MM.1S (cell line): Measurements from ENCODE around the gene BRD8.

Experiments used
- EZH2 ChIP-seq: fragments of 300-600 bp; sonication (generic); optimal IDR thresholded peaks from 2 replicates; pipeline ENCODE3; 2017; ENCODE audit warnings: low read depth, mild to moderate bottlenecking, antibody characterized with exemption, low read length, mixed read lengths
- EZH2phosphoT487 ChIP-seq: fragments of 300-600 bp; sonication (generic); IDR thresholded peaks from 2 replicates; pipeline ENCODE4 v1.6.1; 2018; ENCODE audit warnings: antibody characterized with exemption, low read length
- TF ChIP-seq, protein P1 (sequence below): fragments of 300-600 bp; sonication (generic); IDR thresholded peaks from 2 replicates; pipeline ENCODE4 v1.5.1; 2016; ENCODE audit warnings: antibody characterized with exemption, low read length, mixed read lengths

DNA sequence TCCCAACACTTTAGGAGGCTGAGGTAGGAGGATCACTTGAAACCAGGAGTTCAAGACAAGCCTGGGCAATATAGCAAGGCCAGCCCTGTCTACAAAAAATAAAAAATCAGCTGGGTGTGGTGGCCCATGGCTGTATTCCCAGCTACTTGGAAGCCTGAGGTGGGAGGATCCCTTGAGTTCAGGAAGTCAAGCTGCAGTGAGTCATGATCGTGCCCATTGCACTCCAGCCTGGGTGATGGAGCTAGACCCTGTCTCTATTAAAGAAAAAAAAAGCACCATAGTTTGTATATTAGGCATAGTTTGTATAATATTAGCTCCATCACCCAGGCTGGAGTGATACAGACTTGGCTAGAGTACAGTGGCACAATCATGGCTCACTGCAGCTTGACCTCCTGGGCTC lies 29.6 kb downstream of the BRD8 start:
- TF ChIP-seq, protein P1, sequence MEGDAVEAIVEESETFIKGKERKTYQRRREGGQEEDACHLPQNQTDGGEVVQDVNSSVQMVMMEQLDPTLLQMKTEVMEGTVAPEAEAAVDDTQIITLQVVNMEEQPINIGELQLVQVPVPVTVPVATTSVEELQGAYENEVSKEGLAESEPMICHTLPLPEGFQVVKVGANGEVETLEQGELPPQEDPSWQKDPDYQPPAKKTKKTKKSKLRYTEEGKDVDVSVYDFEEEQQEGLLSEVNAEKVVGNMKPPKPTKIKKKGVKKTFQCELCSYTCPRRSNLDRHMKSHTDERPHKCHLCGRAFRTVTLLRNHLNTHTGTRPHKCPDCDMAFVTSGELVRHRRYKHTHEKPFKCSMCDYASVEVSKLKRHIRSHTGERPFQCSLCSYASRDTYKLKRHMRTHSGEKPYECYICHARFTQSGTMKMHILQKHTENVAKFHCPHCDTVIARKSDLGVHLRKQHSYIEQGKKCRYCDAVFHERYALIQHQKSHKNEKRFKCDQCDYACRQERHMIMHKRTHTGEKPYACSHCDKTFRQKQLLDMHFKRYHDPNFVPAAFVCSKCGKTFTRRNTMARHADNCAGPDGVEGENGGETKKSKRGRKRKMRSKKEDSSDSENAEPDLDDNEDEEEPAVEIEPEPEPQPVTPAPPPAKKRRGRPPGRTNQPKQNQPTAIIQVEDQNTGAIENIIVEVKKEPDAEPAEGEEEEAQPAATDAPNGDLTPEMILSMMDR = no peak
- TF ChIP-seq EZH2phosphoT487 (no peak), EZH2 (no peak)
